A549 (cell line): ENCODE data around the gene CLPSL1. TPM values are rescaled to one million over a fixed set of nuclear protein-coding genes. Genes with fewer than 3 reads are reported as not detected.

ENCODE experiments used
- ATAC-seq, 2 experiments: fragments of 200-7000 bp in 1 of 2; fragments of >200 bp in 1 of 2; cut with Nextera tagmentation in 1 of 2; cut with Tn5 transposase in 1 of 2; 3 replicates each; pipeline versions ENCODE4 v1.8.0 to v1.9.1; 2018 to 2020; ENCODE audit warnings: mild to moderate bottlenecking in 1 of 2, moderate library complexity in 1 of 2
- CTCF ChIA-PET: fragments of 300-600 bp; sonication (Branson Sonifier 250); formaldehyde crosslinking; extraction: SDS; loops from one replicate; lab custom pipeline; 2021; ENCODE audit warnings: antibody characterized with exemption, inconsistent platforms; lab: Yijun Ruan, JAX
- POLR2A ChIA-PET: fragments of 350-600 bp; formaldehyde crosslinking; extraction: SDS; loops from one replicate; lab custom pipeline; 2021; ENCODE audit warnings: antibody characterized with exemption, inconsistent platforms; lab: Yijun Ruan, JAX
- DNase-seq, 2 experiments: peaks; one replicate each; pipeline versions ENCODE4 v3.0.0 to v3.0.0-alpha.2; 2011 to 2016; ENCODE audit warnings: low read depth in 1 of 2, low spot score in 1 of 2
- FAIRE-seq: peaks from 2 replicates; lab custom pipeline; 2011; peaks lifted over from hg19 to GRCh38; lab: Jason Lieb, UNC
- H3K27ac ChIP-seq, 2 experiments: fragments of >200 bp; sonication (Bioruptor Twin); formaldehyde crosslinking; 3 replicates each; pipeline ENCODE4 v1.5.1; 2016 to 2017
- H3K4me1 ChIP-seq: fragments of >200 bp; sonication (Bioruptor Twin); formaldehyde crosslinking; 3 replicates; pipeline ENCODE4 v1.6.1; 2016
- H3K4me2 ChIP-seq: fragments of >200 bp; sonication (Bioruptor Twin); formaldehyde crosslinking; 3 replicates; pipeline ENCODE4 v1.6.1; 2016
- H3K4me3 ChIP-seq: fragments of >200 bp; sonication (Bioruptor Twin); formaldehyde crosslinking; 3 replicates; pipeline ENCODE4 v1.5.1; 2016
- H3K9me3 ChIP-seq: fragments of >200 bp; sonication (Bioruptor Twin); formaldehyde crosslinking; 3 replicates; pipeline ENCODE4 v1.6.1; 2016
- BCL3 ChIP-seq: fragments of >200 bp; sonication (Bioruptor Twin); formaldehyde crosslinking; IDR thresholded peaks from 3 replicates; pipeline ENCODE4 v1.6.1; 2016
- BHLHE40 ChIP-seq: IDR thresholded peaks from 2 replicates; pipeline ENCODE4 v1.6.1; 2012; ENCODE audit warnings: low read depth, low read length, inconsistent platforms
- CBX2 ChIP-seq: fragments of 200-600 bp; sonication (generic); IDR thresholded peaks from 2 replicates; pipeline ENCODE4 v1.6.1; 2016; ENCODE audit warnings: low read depth, mild to moderate bottlenecking, borderline replicate concordance
- CBX8 ChIP-seq: fragments of 200-600 bp; sonication (generic); IDR thresholded peaks from 2 replicates; pipeline ENCODE4 v1.6.1; 2016
- CHD4 ChIP-seq: fragments of 200-600 bp; sonication (generic); IDR thresholded peaks from 2 replicates; pipeline ENCODE4 v1.6.1; 2016; ENCODE audit warnings: antibody characterized with exemption, mild to moderate bottlenecking, borderline replicate concordance
- EHMT2 ChIP-seq: fragments of 200-600 bp; sonication (generic); IDR thresholded peaks from 2 replicates; pipeline ENCODE4 v1.6.1; 2016; ENCODE audit warnings: antibody characterized with exemption, low read depth, mild to moderate bottlenecking, moderate library complexity
- EP300 ChIP-seq, 2 experiments: fragments of >200 bp; sonication (Bioruptor Twin); formaldehyde crosslinking; IDR thresholded peaks; 2 replicates in 1 of 2; 3 replicates in 1 of 2; pipeline ENCODE4 v1.6.1; 2016 to 2017
- FOSB ChIP-seq: fragments of 250-450 bp; sonication (Bioruptor Pico); IDR thresholded peaks from 2 replicates; pipeline ENCODE4 v1.5.0; 2020; ENCODE audit warnings: mild to moderate bottlenecking, moderate library complexity
- FOXS1 ChIP-seq: fragments of 250-450 bp; sonication (Bioruptor Pico); IDR thresholded peaks from 2 replicates; pipeline ENCODE4 v1.5.0; 2020; ENCODE audit warnings: mild to moderate bottlenecking, moderate library complexity
- GATA3 ChIP-seq: IDR thresholded peaks from 2 replicates; pipeline ENCODE4 v1.6.1; 2012; ENCODE audit warnings: borderline replicate concordance
- JUN ChIP-seq, 2 experiments: fragments of >200 bp; sonication (Bioruptor Twin); formaldehyde crosslinking; IDR thresholded peaks; 2 replicates in 1 of 2; 3 replicates in 1 of 2; pipeline ENCODE4 v1.6.1; 2016 to 2017
- JUNB ChIP-seq: fragments of >200 bp; sonication (Bioruptor Twin); formaldehyde crosslinking; IDR thresholded peaks from 2 replicates; pipeline ENCODE4 v1.6.1; 2016
- MAFK ChIP-seq: fragments of 450-650 bp; IDR thresholded peaks from 2 replicates; pipeline ENCODE4 v1.6.1; 2014; ENCODE audit not compliant: partially characterized antibody
- NPAS2 ChIP-seq: fragments of 250-450 bp; sonication (Bioruptor Pico); IDR thresholded peaks from 2 replicates; pipeline ENCODE4 v1.8.0; 2022; ENCODE audit warnings: mild to moderate bottlenecking, moderate library complexity, borderline replicate concordance
- NR3C1 ChIP-seq: fragments of >200 bp; sonication (Bioruptor Twin); formaldehyde crosslinking; IDR thresholded peaks from 3 replicates; pipeline ENCODE4 v1.6.1; 2017
- POLR2A ChIP-seq: IDR thresholded peaks from 2 replicates; pipeline ENCODE4 v1.6.1; 2012; ENCODE audit warnings: mild to moderate bottlenecking, low read length
- RAD21 ChIP-seq, 2 experiments: fragments of >200 bp in 1 of 2; sonication (Bioruptor Twin) in 1 of 2; formaldehyde crosslinking in 1 of 2; IDR thresholded peaks in 1 of 2; conservative IDR thresholded peaks in 1 of 2; 2 replicates in 1 of 2; 3 replicates in 1 of 2; pipeline ENCODE4 v1.6.1; 2012 to 2018; ENCODE audit warnings: inconsistent platforms in 1 of 2
- ZFP36 ChIP-seq: fragments of 450-650 bp; IDR thresholded peaks from 2 replicates; pipeline ENCODE4 v1.6.1; 2014; ENCODE audit warnings: borderline replicate concordance; ENCODE audit not compliant: partially characterized antibody
- ZNF302 ChIP-seq: fragments of 250-450 bp; sonication (Bioruptor Pico); IDR thresholded peaks from 2 replicates; pipeline ENCODE4 v1.9.0; 2021; ENCODE audit warnings: inconsistent platforms, mild to moderate bottlenecking, moderate library complexity
- WGBS: methylation state at CpG from one replicate; pipeline ENCODE4 v1.1.6; 2017; ENCODE audit errors: missing lambda C conversion rate; 5-methylcytosine and 5-hydroxymethylcytosine counted together
- polyA plus RNA-seq, 4 experiments: library from polyadenylated mRNA; depleted of rRNA in 3 of 4; stranded (reverse); fragments of >200 nt; fragmentation: RNase III in 1 of 4; extraction: RNeasy Plus Mini Kit Qiagen cat#74134 plus additional on column Dnase treatment in 1 of 4; gene quantifications; 2 replicates in 3 of 4; 3 replicates in 1 of 4; pipeline ENCODE4 v1.2.3, GENCODE V29; 2011 to 2017
- TF ChIP-seq, protein P1 (sequence below): fragments of 200-600 bp; sonication (generic); IDR thresholded peaks from 2 replicates; pipeline ENCODE4 v1.6.1; 2016; ENCODE audit warnings: antibody characterized with exemption, mild to moderate bottlenecking, moderate library complexity
- TF ChIP-seq, protein P2 (sequence below): fragments of 250-450 bp; sonication (Bioruptor Pico); IDR thresholded peaks from 2 replicates; pipeline ENCODE4 v1.5.0; 2021; ENCODE audit warnings: mild to moderate bottlenecking, moderate library complexity, borderline replicate concordance

The CLPSL1 gene
- polyA plus RNA-seq, 2 of the 4 experiments (the other 2 are of a cell fraction): not detected

GRCh38 chr6:35795453-35796071 lies 14.7 kb downstream of the CLPSL1 start:
- Histone ChIP-seq H3K9me3 (peaks cover 3% of the 10 kb centered on the region; the same call in 1 of the 3 replicates), H3K4me3 (no peak overlapping the region), H3K27ac (no peak overlapping the region), H3K4me1 (no peaks in the 10 kb centered on the region), H3K4me2 (no peak overlapping the region)
- ChIA-PET POLR2A (no interaction called here), CTCF (interaction anchor here (0.9 kb wide), 1 partner anchor 22 kb away, joined by 3 read pairs; no protein-coding TSS in a partner anchor)
- FAIRE-seq: no peak
- 79% methylated on average over 10 of the region's 11 CpGs for WGBS
- no peak for DNase-seq
- no peak for ATAC-seq
- TF ChIP-seq EHMT2 (no peak), POLR2A (no peak), FOXS1 (no peak), ZFP36 (no peak), CBX8 (no peak), EP300 (IDR thresholded peaks at IDR 0.05) (no peak)

- WGBS: 56% methylated on average over 4 of the region's 4 CpGs
- Histone ChIP-seq H3K4me3 (no peak overlapping the region), H3K4me1 (no peaks in the 10 kb centered on the region), H3K9me3 (peaks cover 3% of the 10 kb centered on the region; the same call in 1 of the 3 replicates), H3K4me2 (no peak overlapping the region), H3K27ac (no peak overlapping the region)
- CTCF ChIA-PET: interaction anchor here (0.6 to 1.4 kb wide), 2 partner anchors 9 to 11 kb away, joined by 3 to 5 read pairs; no protein-coding TSS in a partner anchor
- FAIRE-seq (no peak), DNase-seq (no peak), ATAC-seq (no peak)
- no peak for TF ChIP-seq CBX2
- TF ChIP-seq JUNB: no peak
- TF ChIP-seq BCL3: no peak
- TF ChIP-seq MAFK: no peak
- no peak for TF ChIP-seq EP300 (IDR thresholded peaks at IDR 0.05)
- no peak for TF ChIP-seq JUN (IDR thresholded peaks at IDR 0.05)
- TF ChIP-seq BHLHE40: no peak
- no peak for TF ChIP-seq FOSB (CRISPR knock-in tag)
- TF ChIP-seq RAD21 (conservative IDR thresholded peaks at IDR 0.05 in 1 of 2, IDR thresholded peaks at IDR 0.05 in 1 of 2): no peak
- no peak for TF ChIP-seq NR3C1
- TF ChIP-seq GATA3: no peak
- no peak for TF ChIP-seq ZNF302 (CRISPR knock-in tag)
- TF ChIP-seq NPAS2: no peak
- no peak for TF ChIP-seq CHD4
- TF ChIP-seq, protein P1, sequence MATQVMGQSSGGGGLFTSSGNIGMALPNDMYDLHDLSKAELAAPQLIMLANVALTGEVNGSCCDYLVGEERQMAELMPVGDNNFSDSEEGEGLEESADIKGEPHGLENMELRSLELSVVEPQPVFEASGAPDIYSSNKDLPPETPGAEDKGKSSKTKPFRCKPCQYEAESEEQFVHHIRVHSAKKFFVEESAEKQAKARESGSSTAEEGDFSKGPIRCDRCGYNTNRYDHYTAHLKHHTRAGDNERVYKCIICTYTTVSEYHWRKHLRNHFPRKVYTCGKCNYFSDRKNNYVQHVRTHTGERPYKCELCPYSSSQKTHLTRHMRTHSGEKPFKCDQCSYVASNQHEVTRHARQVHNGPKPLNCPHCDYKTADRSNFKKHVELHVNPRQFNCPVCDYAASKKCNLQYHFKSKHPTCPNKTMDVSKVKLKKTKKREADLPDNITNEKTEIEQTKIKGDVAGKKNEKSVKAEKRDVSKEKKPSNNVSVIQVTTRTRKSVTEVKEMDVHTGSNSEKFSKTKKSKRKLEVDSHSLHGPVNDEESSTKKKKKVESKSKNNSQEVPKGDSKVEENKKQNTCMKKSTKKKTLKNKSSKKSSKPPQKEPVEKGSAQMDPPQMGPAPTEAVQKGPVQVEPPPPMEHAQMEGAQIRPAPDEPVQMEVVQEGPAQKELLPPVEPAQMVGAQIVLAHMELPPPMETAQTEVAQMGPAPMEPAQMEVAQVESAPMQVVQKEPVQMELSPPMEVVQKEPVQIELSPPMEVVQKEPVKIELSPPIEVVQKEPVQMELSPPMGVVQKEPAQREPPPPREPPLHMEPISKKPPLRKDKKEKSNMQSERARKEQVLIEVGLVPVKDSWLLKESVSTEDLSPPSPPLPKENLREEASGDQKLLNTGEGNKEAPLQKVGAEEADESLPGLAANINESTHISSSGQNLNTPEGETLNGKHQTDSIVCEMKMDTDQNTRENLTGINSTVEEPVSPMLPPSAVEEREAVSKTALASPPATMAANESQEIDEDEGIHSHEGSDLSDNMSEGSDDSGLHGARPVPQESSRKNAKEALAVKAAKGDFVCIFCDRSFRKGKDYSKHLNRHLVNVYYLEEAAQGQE: no peak
- TF ChIP-seq, protein P2, sequence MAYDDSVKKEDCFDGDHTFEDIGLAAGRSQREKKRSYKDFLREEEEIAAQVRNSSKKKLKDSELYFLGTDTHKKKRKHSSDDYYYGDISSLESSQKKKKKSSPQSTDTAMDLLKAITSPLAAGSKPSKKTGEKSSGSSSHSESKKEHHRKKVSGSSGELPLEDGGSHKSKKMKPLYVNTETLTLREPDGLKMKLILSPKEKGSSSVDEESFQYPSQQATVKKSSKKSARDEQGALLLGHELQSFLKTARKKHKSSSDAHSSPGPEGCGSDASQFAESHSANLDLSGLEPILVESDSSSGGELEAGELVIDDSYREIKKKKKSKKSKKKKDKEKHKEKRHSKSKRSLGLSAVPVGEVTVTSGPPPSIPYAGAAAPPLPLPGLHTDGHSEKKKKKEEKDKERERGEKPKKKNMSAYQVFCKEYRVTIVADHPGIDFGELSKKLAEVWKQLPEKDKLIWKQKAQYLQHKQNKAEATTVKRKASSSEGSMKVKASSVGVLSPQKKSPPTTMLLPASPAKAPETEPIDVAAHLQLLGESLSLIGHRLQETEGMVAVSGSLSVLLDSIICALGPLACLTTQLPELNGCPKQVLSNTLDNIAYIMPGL (CRISPR knock-in tag): no peak
- POLR2A ChIA-PET: no interaction called here
These were observed 15.4 kb downstream of the CLPSL1 start for GRCh38 chr6:35796236-35796635.
